HTERT RPE-1 (cell line): ENCODE measurements around the gene TMEM120A.

Source experiments
- in situ Hi-C: fragments of 300-500 bp; cut with MboI; formaldehyde crosslinking; loops from 4 replicates; pipeline ENCODE4 v1.14.3; 2020; ENCODE audit warnings: low sequenced_read_pairs

Gene TMEM120A

GRCh38 chr7:75981453-75982305 lies 12.7 kb downstream of the TMEM120A start:
- in situ Hi-C loops, result no loop called here

GRCh38 chr7:75981203-75981452 lies 13.3 kb downstream of the TMEM120A start:
- in situ Hi-C loops, result no loop called here

- in situ Hi-C loops, result no loop called here
Measured at GRCh38 chr7:75980430-75981202, 13.8 kb downstream of the TMEM120A start.

GRCh38 chr7:75979759-75980429 lies 14.5 kb downstream of the TMEM120A start:
- in situ Hi-C loops, result no loop called here

- in situ Hi-C loops, result no loop called here
Measured at GRCh38 chr7:75977743-75978142, 16.7 kb downstream of the TMEM120A start.

- in situ Hi-C loops, result no loop called here
Measured at GRCh38 chr7:75971961-75972763, 22.2 kb downstream of the TMEM120A start.

GRCh38 chr7:75971309-75971960 lies 23.0 kb downstream of the TMEM120A start:
- in situ Hi-C loops, result no loop called here

GRCh38 chr7:75969704-75970498 lies 24.5 kb downstream of the TMEM120A start:
- in situ Hi-C loops, result no loop called here

GRCh38 chr7:75969182-75969581 lies 25.2 kb downstream of the TMEM120A start:
- in situ Hi-C loops, result no loop called here

- in situ Hi-C loops, result no loop called here
Measured at GRCh38 chr7:75968561-75969001, 25.8 kb downstream of the TMEM120A start.

- in situ Hi-C loops, result no loop called here
Measured at GRCh38 chr7:75968012-75968411, 26.4 kb downstream of the TMEM120A start.

- in situ Hi-C loops, result no loop called here
Measured at GRCh38 chr7:75967487-75967997, 26.9 kb downstream of the TMEM120A start.

- in situ Hi-C loops, result no loop called here
Measured at GRCh38 chr7:75967055-75967454, 27.3 kb downstream of the TMEM120A start.

- in situ Hi-C loops, result no loop called here
Measured at GRCh38 chr7:75966190-75966961, 28.0 kb downstream of the TMEM120A start.

GRCh38 chr7:75965617-75966016 lies 28.8 kb downstream of the TMEM120A start:
- in situ Hi-C loops, result no loop called here

- in situ Hi-C loops, result no loop called here
Measured at GRCh38 chr7:75963381-75963995, 30.9 kb downstream of the TMEM120A start.

GRCh38 chr7:75962607-75963380 lies 31.6 kb downstream of the TMEM120A start:
- in situ Hi-C loops, result no loop called here
